GM19463 (cell line): Measurements from ENCODE around the gene CTIF.
A peak's percentile ranks its signal among the peaks of the same experiment; 100 is the strongest.

Experiments
- ATAC-seq: cut with Tn5 transposase; IDR thresholded peaks from one replicate; pipeline ENCODE4 v1.9.1; 2021; ENCODE audit warnings: mild to moderate bottlenecking, moderate library complexity; ENCODE audit not compliant: unreplicated experiment

Gene CTIF

DNA sequence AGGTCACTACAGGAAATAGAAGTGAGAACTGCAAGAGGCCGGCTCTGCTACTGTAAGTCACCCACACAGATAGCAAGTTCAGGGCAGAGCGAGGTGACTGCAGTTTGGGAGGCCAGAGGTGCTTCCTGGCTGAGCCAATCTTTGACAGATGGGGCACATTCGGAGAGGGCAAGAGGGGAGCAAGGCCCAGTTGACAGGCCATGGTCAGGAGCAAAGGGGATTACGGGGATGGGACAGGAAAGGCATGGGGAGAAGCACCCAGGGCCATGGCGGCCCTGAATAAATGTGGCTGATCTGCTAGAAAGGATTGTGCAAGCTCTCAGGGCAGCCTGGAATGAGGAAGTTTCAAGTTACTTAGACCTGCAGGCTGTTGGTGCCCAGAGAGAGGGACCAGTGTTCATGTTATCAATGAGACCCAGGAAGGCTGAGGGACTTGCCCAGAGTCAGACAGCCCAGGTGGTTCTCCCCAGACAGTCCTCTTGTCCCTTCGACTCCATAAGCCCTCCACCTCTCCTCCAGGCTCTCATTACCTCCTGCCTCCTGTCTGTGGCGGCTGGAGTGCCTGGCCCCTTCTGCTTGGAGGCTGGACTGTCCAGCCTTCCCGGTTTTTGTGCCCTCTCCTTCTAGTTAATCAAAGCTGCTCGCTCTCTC is 123.3 kb downstream of the CTIF start:
- ATAC-seq: no peak

DNA sequence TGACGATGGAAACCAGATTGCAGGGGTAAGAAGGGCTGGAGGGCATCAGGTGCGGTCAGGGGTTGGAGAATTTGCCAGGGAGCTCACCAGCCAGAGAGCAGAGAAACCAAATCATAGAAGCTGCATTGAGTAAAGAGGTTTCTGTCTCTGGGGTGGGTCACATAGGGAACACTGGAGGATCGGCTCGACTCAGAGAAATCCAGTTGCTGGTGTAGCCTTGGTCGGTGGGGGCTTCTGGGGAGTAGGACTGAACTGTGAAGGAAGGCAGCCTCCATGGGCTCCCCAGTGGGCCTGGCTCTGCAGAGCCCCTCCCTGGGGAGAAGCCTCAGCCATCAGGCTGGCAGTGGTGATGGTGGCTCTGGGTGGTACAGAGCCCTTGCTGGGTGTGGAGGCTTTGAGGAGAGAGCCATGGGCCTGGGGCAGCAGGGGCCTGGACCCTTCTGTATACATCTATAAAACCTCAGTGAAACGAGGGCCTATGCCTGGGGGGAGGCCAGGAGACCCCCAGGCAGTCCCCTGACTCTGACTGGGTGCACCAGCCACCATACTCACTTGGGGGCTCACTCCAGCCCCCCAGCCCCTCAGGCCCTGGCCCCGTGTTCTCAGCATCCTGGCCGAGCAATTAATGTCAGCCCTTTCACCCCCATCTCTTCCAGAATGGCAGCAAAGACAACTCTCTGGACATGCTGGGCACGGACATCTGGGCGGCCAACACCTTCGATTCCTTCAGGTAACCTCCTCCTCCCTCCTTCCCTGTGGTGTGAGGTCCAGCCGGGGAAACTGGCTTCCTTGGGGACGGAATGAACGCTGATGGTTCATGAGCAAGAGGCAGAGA is 124.5 kb downstream of the CTIF start:
- ATAC-seq: no peak

DNA sequence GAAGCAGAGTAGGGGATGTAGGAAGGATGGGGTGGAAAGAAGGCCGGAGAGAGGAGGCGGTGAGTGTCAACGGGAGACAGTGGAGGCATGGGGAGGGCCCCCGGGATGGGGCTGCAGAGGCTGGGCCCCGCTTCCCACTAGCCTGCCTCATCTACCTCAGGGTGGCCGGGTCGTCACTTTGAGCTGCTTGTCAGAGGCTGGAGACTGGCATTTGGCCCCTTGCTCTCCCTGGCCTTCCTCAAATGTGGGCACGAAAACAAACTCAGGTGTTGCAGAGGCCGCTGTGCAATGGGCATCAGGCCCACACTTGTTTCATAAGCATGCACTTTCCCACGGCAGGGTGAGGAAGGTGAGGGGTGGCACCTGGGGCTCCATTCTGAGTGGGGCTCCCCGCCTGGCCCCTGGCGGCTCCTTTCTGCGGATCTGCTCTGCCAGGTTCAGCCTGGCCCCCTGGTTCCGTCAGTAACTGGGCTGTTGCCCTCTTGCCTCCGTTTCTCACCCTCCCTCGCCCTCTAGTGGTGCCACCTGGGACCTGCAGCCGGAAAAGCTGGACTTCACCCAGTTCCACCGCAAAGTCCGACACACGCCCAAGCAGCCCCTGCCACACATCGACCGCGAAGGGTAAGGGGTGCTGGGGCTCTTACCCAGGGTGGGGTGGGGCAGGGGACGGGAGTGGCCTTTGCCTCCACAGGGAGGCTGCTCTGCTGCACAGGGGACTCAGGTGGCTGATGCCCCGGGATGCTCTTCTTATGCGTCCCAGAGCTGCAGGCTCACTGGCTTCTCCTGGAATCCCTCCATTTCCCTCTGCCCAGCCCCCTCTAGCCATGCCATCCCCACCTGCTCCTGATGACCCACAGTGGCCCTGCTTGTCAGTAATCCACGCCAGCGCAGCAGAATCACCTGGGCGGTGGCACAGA is 125.4 kb downstream of the CTIF start:
- no peak for ATAC-seq

DNA sequence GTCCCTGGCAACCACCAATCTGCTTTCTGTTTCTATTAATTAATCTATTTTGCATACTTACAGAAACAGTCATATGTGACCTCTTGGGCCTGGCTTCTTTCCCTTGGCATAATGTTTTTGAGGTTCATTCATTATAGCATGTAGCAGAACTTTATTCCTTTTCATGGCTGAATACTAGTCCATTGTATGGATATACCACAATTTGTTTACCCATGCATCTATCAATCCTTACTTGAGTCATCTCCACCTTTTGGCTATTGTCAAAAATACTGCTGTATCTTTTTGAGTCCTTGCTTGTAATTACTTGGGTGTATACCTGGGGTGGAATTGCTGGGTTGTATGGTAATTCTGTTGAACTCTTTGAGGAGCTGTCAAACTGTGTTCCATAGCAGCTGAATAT is 126.8 kb downstream of the CTIF start:
- ATAC-seq: no peak

- ATAC-seq: no peak
Measured at GRCh38 chr18:48666613-48667012, 127.8 kb downstream of the CTIF start.

- ATAC-seq: peak; percentile 61
Measured at GRCh38 chr18:48667276-48668254, 128.7 kb downstream of the CTIF start.

GRCh38 chr18:48668466-48669179 is 129.8 kb downstream of the CTIF start:
- peak; percentile 35 for ATAC-seq

GRCh38 chr18:48669180-48669675 is 130.4 kb downstream of the CTIF start:
- peak; percentile 3 for ATAC-seq

DNA sequence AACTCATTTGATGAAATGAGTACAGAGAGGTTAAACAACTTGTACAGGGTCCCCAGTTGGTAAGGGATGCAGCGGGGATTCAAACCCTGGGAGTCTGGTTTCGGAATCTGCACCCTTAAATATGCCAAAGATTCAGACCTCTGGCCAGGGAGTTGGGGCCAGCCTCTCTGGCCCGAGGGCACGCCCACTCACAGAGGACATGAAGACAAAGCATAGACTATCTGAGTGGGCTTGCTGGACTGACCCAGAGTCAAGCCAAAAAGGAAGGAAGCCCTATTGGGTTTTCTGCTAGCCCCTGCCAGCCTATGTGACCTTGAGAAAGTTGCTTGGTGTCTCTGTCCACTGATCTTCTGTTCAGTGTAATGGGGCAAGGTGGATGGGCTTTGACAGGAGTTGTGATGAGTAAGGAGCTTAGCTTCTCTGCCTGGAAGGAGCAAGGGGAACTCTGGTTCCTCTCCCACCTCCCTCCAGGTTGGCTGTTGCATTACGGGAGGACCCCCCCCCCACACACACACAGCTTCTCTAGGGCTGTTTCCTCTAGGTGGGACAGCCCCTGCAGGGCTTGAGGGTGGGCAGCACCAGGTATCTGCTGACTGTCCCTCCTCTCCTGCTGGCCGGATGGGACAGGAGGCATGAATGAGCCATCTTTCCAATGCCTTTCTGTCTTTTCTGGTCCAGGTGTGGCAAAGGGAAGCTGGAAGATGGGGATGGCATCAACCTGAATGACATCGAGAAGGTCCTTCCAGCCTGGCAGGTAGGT is 131.3 kb downstream of the CTIF start:
- no peak for ATAC-seq

DNA sequence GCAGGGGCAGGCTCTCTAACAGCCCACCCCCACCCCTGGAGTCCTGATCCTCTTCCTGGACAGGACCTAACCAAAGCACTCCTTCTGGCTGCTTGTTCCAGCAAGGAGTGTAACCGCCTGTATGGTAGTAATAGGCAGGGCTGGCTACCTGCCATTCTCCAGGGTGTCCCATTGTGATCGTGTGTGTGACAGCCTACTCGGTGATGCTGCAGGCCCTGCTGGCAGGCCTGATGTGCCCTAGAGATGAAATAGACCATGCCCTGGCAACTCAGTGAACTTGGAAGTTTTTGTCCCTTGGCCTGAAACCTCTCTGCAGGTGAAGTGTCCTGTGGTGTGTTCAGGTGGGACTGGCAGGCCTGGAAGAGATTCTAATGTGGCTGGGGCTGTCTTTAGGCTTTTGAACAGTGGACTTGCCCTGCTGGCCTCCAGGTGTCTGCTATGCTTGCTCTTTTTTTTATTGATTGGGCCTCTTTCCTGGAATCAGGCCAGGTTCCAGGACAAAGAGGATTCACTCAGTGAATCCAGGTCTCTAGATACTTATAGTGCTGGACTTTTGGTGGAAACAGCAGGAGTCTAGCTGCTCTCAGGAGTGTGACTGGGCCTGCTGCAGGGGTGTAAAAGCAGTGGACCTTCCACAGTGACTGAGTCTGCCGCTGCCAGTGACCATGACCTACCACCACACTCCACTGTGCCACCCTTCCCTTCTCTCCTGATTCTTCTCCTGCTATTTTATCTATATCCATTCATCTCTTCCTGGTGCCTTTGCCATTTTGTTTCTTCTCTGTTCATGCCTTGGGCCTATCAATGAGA is 132.1 kb downstream of the CTIF start:
- no peak for ATAC-seq

- no peak for ATAC-seq
Measured at GRCh38 chr18:48671561-48671945, 132.7 kb downstream of the CTIF start.

GRCh38 chr18:48672671-48673340 is 134.0 kb downstream of the CTIF start:
- ATAC-seq: no peak

- no peak for ATAC-seq
Measured at GRCh38 chr18:48673456-48673852, 134.6 kb downstream of the CTIF start.

DNA sequence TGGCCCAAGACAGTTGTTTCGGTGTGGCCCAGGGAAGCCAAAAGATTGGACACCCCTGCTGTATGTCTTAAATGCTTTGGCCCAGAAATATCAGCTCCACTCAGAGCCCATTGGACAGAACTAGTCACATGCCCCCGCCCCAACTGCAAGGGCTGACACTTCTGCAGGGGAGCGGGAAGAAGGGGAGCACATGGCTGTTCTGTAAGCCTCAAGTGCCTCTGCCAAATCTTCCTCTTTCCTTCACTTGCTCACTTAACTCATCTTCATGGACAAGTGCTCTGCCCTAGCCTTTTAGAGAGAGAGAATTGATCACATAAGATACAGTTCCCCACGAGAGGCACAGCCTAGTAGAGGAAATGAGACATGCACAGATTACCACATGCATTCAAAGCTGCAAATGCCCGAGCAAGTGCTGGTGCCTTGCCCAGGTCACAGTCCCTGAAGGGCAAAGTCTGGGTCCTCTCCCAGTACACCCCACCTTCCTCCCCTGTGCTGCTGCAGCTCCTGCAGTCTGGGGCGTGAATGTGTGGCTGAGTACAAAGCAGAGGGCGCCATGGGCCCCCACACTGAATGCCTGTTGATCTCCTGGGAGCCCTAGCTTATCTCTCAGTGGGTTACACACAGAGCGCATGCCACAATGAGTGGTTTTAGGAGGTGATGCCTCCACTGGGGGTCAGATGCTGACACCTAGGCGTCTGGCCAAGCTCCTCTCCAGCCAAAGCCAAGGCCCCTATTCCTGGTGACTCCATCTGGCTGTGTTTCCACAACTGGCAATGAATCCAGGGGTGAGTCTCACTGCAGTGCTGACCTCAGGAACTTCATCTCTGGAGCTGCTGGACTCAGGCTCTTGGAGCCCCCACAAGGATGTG is 135.3 kb downstream of the CTIF start:
- ATAC-seq: no peak

GRCh38 chr18:48674758-48675351 is 136.0 kb downstream of the CTIF start:
- no peak for ATAC-seq

GRCh38 chr18:48675352-48675761 is 136.5 kb downstream of the CTIF start:
- ATAC-seq: peak; percentile 91
